Measurements from ENCODE around the gene KCNQ1.

The KCNQ1 gene

DNA sequence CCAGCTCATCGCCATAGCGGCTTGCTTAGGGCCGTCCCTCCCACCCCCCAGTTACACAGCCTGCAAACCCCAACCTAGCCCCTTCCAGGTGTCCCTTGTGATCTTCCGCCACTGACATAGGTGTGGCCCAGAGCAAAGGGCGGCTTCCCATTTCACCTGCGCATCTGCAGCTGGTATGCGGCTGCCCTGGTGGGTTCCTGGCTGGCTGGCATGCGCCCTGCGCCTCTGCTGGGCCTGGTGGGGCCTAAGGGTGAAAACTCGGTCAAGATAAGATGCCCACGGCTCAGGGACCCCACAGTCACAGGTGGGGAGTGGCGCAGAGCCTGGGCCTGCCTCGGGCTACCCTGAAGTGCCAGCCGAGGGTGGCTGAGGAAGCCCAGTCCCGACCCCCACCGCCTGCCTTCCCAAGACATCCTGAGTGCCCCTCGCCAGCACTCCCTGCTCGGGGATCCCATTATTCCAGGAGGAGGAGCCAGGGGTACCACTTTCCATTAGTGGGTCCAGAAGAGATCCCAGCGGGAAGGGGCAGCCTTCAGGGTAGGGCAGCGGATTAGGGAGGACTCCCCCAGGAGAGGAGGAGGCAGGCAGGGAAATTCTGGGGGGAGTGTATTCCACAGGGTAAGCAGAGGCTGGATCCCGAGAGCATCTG, 291.9 kb downstream of the KCNQ1 start:
- Histone ChIP-seq H3K9me2 (replicated peaks; ENCODE audit: low read depth, low read length) (no peaks in the 10 kb centered on the region), H3K36me3 (ENCODE audit: insufficient read depth, low read length) (no peaks in the 10 kb centered on the region), H3K9ac (ENCODE audit: low read depth, low read length, poor library complexity, severe bottlenecking) (no peak overlapping the region), H3K9me3 (ENCODE audit: insufficient read depth, low read depth, low read length) (no peaks in the 10 kb centered on the region), H3K4me1 (ENCODE audit: insufficient read depth, low read length, poor library complexity, severe bottlenecking) (peaks cover 64% of the 10 kb centered on the region), H3F3A (ENCODE audit: low read depth) (no peaks in the 10 kb centered on the region; the same call in 1 of the 2 replicates), H3K4me3 (ENCODE audit: low read length, poor library complexity, severe bottlenecking) (no peak overlapping the region), H3K79me2 (ENCODE audit: insufficient read depth, low read length) (no peaks in the 10 kb centered on the region), H2AFZ (ENCODE audit: low read length) (no peak overlapping the region), H4K20me1 (ENCODE audit: insufficient read depth, low read length, poor library complexity, severe bottlenecking) (no peaks in the 10 kb centered on the region), H3K4me2 (ENCODE audit: low read depth, low read length, poor library complexity, severe bottlenecking) (no peak overlapping the region), H3K27me3 (ENCODE audit: insufficient read depth, low read length, poor library complexity, severe bottlenecking) (no peaks in the 10 kb centered on the region)
- no peak for TF ChIP-seq CTCF (conservative IDR thresholded peaks at IDR 0.05; ENCODE audit: low read length)
- TF ChIP-seq EZH2phosphoT487 (IDR thresholded peaks at IDR 0.05; ENCODE audit: borderline replicate concordance): no peak

DNA sequence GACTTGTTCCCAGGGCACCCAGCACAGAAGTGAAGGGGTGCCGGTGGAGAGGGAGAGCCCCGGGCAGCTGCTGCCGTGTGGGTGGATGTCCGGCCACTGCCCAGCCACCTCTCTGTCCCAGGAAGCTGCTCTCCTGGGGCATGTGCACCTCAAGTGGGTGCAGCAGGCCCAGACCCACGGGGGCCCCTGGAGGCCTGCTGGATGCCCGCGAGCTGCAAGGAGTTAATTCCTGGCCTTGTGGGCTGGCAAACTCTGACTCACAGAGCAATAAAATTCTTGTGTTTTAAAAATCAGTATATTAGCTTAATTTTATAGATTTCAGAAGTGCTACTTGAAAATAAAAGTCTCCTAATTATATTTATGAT, 292.4 kb downstream of the KCNQ1 start:
- Histone ChIP-seq H3F3A (ENCODE audit: low read depth) (no peaks in the 10 kb centered on the region; the same call in 1 of the 2 replicates), H3K9ac (ENCODE audit: low read depth, low read length, poor library complexity, severe bottlenecking) (peak overlapping the region; percentile 20), H3K36me3 (ENCODE audit: insufficient read depth, low read length) (no peaks in the 10 kb centered on the region), H3K27me3 (ENCODE audit: insufficient read depth, low read length, poor library complexity, severe bottlenecking) (no peaks in the 10 kb centered on the region), H3K79me2 (ENCODE audit: insufficient read depth, low read length) (no peaks in the 10 kb centered on the region), H3K4me3 (ENCODE audit: low read length, poor library complexity, severe bottlenecking) (no peak overlapping the region), H3K4me2 (ENCODE audit: low read depth, low read length, poor library complexity, severe bottlenecking) (peak overlapping the region; percentile 29), H3K4me1 (ENCODE audit: insufficient read depth, low read length, poor library complexity, severe bottlenecking) (peaks cover 68% of the 10 kb centered on the region), H4K20me1 (ENCODE audit: insufficient read depth, low read length, poor library complexity, severe bottlenecking) (no peaks in the 10 kb centered on the region), H3K9me3 (ENCODE audit: insufficient read depth, low read depth, low read length) (no peaks in the 10 kb centered on the region), H3K9me2 (replicated peaks; ENCODE audit: low read depth, low read length) (no peaks in the 10 kb centered on the region), H2AFZ (ENCODE audit: low read length) (no peak overlapping the region)
- TF ChIP-seq EZH2phosphoT487 (IDR thresholded peaks at IDR 0.05; ENCODE audit: borderline replicate concordance): no peak

DNA sequence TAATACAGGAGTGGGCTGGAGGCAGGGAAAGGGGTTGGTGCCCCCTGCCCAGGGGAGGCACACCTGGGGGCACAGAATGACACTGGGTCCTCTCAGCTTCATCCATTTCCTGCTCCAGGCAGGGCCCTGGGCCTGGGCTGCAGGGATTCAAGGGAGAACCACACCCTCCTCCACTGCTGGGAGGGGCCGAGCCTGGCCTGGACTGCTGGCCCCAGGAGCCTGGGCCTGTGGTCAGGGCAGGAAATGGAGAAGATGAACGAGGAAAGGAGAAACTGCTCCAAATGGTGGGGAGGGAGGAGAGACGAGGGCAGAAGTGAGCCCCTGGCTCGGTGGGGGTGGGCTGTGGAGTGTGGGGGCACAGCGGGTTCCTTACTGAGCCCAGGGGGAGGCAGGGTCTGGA, 293.1 kb downstream of the KCNQ1 start:
- Histone ChIP-seq H3K9ac (ENCODE audit: low read depth, low read length, poor library complexity, severe bottlenecking) (peak overlapping the region; percentile 20), H3K4me1 (ENCODE audit: insufficient read depth, low read length, poor library complexity, severe bottlenecking) (peaks cover 67% of the 10 kb centered on the region), H2AFZ (ENCODE audit: low read length) (no peak overlapping the region)

More for the DNA sequence above, 293.1 kb downstream of the KCNQ1 start:
- H3K36me3 ChIP-seq (ENCODE audit: insufficient read depth, low read length): no peaks in the 10 kb centered on the region
- TF ChIP-seq CTCF (conservative IDR thresholded peaks at IDR 0.05; ENCODE audit: low read length) (no peak), EZH2phosphoT487 (IDR thresholded peaks at IDR 0.05; ENCODE audit: borderline replicate concordance) (no peak)
- no peaks in the 10 kb centered on the region for H3K9me3 ChIP-seq (ENCODE audit: insufficient read depth, low read depth, low read length)
- H3K4me3 ChIP-seq (ENCODE audit: low read length, poor library complexity, severe bottlenecking): no peak overlapping the region
- peak overlapping the region; percentile 29 for H3K4me2 ChIP-seq (ENCODE audit: low read depth, low read length, poor library complexity, severe bottlenecking)
- no peaks in the 10 kb centered on the region for H3K9me2 ChIP-seq (replicated peaks; ENCODE audit: low read depth, low read length)
- no peaks in the 10 kb centered on the region; the same call in 1 of the 2 replicates for H3F3A ChIP-seq (ENCODE audit: low read depth)
- no peaks in the 10 kb centered on the region for H3K79me2 ChIP-seq (ENCODE audit: insufficient read depth, low read length)
- H3K27me3 ChIP-seq (ENCODE audit: insufficient read depth, low read length, poor library complexity, severe bottlenecking): no peaks in the 10 kb centered on the region
- no peaks in the 10 kb centered on the region for H4K20me1 ChIP-seq (ENCODE audit: insufficient read depth, low read length, poor library complexity, severe bottlenecking)

Measured in Loucy (cell line).